ENCODE results near the gene MXRA8.

- TF ChIP-seq CTCF (IDR thresholded peaks at IDR 0.05) = no peak
- TF ChIP-seq POLR2A (IDR thresholded peaks at IDR 0.05) = no peak
- TF ChIP-seq EP300 (IDR thresholded peaks at IDR 0.05) = no peak
These were observed 3.1 kb upstream of the MXRA8 start for GRCh38 chr1:1361233-1361981.

Measured in ovary (tissue), 3 donors.